Measurements from ENCODE around the gene MAPK8IP3.

Gene MAPK8IP3

DNA sequence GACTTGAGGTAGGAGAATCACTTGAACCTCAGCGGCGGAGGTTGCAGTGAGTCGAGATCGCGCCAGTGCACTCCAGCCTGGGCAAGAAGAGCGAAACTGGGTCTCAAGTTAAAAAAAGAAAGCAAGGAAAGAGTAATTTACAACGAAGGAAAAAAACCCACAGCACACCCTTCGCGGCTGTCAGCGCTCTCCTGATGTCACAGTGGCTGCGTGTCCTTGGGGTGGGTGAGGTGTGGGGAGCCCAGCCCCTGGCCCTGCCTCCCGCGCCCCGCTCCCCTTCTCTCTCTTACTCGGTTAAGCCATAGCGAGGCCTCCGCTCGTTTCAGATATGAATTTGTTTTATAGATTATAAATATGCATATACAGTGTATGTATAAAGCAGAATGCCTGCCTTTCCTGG lies 28.7 kb upstream of the MAPK8IP3 start:
- no peak for DNase-seq (ENCODE audit: low read depth in 1 of 2, low spot score in 1 of 2)

GRCh38 chr16:1677942-1678499 lies 28.0 kb upstream of the MAPK8IP3 start, which contains the start of gene JPT2:
Gene JPT2 (plus strand): TSS chr16:1678279. CDS start chr16:1678313, 34 bp downstream.
- peak; percentile 90 to 93 for DNase-seq (ENCODE audit: low read depth in 1 of 2, low spot score in 1 of 2)

DNA sequence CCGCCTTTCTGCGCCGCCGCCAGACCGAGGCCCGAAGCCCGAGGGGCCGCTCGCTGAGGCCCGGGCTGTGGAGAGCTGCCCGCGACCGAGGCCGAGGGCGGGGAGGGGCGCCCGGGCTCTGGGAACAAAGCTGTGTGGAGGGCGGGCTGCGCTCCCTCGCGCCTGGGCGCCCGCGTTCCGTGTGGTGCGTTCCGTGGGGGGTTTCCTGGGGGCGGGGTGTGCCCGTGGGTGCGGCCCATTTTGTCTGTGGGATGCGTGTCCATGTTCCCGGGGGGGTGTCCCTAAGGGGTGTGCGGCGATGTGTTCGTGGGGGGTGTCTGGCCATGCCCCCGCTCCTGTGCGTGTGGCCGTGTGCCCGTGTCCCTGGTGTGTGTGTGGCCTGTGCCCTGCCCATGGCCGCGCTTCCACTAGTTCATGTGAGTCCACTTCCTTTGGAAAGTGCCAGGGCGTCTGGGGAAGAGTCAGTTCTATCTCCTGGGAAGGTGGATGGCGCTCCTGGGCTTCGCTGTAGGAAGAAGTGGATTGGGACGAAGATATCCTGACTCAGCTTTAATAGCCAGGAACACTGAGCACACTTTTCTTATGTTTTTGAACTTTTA lies 27.4 kb upstream of the MAPK8IP3 start:
- DNase-seq (ENCODE audit: low read depth in 1 of 2, low spot score in 1 of 2), result peak; percentile 22 to 38

DNA sequence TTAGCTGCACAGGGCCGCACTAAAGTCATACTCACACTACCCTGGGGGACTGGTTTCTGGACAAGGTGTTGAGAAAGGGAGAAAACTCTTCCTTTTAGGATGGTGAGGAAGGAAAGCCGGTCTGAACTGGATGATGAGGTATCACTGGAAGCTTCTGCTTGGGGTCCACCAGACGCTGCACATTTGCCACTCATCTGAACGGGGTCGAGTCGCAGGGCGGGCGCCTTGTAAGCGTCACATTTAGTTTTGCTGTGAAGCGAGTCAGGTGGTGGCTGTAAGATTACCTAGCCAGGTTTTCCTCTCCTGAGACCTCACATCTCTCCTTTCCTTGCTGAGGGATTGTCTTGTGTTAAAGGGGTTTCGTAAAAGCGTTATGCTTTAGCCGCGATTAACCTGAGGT lies 25.6 kb upstream of the MAPK8IP3 start:
- no peak for DNase-seq (ENCODE audit: low read depth in 1 of 2, low spot score in 1 of 2)

DNA sequence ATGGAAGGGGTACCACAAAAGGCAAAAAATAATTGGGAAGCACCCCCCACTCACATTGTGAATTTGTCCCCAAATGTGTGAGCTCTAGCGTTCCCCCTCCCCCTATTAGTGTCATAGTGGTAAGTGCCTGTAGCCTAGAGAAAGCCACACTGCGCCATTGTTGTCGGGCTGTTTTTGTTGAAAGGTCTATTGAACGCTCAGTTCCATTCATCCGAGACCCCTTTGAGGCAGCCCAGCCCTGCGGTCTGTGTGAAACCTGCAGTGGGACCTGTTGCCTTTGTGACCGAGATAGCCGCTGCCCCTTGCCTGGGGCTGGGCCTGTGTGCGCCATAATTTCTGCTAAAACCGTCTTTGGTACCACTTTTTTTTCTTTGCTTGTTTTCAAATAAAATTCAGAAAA lies 25.0 kb upstream of the MAPK8IP3 start:
- DNase-seq (ENCODE audit: low read depth in 1 of 2, low spot score in 1 of 2), result no peak

GRCh38 chr16:1687427-1688316 lies 18.3 kb upstream of the MAPK8IP3 start:
- DNase-seq (ENCODE audit: low read depth in 1 of 2, low spot score in 1 of 2), result no peak

GRCh38 chr16:1688807-1689560 lies 17.0 kb upstream of the MAPK8IP3 start:
- DNase-seq (ENCODE audit: low read depth in 1 of 2, low spot score in 1 of 2), result no peak

- DNase-seq (ENCODE audit: low read depth in 1 of 2, low spot score in 1 of 2), result no peak
Observed at GRCh38 chr16:1689853-1690252, 16.1 kb upstream of the MAPK8IP3 start.

DNA sequence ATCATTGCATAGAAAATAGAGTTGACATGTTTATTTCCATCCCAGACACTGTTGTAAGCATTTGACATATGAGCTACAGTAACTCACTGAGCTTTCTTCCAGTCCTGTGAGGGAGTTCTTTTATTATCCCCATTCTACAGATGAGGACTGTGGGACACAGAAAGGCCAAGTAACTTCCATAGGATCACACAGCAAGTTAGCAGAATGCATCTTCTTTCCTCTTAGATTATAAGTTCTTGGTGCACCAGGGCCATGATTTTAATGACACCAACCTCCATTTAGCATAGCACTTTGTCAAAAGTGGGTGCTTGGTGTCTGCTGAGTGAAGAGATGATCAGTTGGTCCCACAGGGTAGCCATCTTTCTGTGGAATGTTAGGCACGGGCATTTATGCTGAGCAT lies 15.2 kb upstream of the MAPK8IP3 start:
- no peak for DNase-seq (ENCODE audit: low read depth in 1 of 2, low spot score in 1 of 2)

GRCh38 chr16:1691276-1691675 lies 14.7 kb upstream of the MAPK8IP3 start:
- no peak for DNase-seq (ENCODE audit: low read depth in 1 of 2, low spot score in 1 of 2)

- DNase-seq (ENCODE audit: low read depth in 1 of 2, low spot score in 1 of 2), result no peak
Observed at GRCh38 chr16:1691956-1692355, 14.0 kb upstream of the MAPK8IP3 start.

- DNase-seq (ENCODE audit: low read depth in 1 of 2, low spot score in 1 of 2), result no peak
Observed at GRCh38 chr16:1696863-1697262, 9.1 kb upstream of the MAPK8IP3 start.

DNA sequence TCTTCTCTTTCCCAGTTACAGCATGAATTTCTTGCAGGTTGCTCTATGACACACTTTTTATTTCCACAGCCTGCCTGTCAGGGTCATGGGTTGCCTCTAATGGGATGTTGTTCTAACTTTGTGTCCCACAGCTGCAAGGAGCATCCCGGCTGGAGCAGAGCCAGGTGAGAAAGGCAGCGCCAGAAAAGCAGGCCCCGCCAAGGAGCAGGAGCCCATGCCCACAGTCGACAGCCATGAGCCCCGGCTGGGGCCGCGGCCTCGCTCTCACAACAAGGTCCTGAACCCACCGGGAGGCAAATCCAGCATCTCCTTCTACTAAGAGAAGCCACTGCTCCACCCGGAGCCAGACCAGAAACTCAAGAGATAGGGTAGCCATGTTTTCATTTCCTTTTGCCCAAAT lies 7.3 kb upstream of the MAPK8IP3 start:
- DNase-seq (ENCODE audit: low read depth in 1 of 2, low spot score in 1 of 2), result no peak

GRCh38 chr16:1700246-1700645 lies 5.7 kb upstream of the MAPK8IP3 start:
- no peak for DNase-seq (ENCODE audit: low read depth in 1 of 2, low spot score in 1 of 2)

DNA sequence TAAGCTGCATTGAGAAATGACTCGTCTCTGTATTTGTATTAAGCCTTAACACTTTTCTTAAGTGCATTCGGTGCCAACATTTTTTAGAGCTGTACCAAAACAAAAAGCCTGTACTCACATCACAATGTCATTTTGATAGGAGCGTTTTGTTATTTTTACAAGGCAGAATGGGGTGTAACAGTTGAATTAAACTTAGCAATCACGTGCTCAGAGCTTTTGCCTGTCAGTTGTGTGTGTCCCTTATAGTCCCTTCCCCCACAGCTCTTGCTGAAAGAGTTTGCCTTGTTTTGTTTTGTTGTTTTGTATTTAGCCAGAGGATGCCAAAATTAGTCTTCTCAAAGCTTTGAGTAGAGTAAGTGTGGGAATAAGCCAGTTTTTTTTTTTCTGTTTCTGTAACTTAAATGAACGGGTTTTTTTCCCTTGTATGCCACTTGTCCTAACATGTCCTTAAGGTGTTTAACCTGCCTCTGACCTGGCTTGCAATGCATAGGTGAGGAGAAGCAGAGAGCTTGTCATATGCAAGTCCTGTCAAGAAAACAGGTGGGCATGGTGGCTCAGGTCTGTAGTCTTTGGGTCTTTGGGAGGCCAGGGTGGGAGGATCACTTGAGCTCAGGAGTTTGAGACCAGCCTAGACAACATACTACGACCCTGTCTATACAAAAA lies 4.6 kb upstream of the MAPK8IP3 start:
- DNase-seq (ENCODE audit: low read depth in 1 of 2, low spot score in 1 of 2), result no peak

DNA sequence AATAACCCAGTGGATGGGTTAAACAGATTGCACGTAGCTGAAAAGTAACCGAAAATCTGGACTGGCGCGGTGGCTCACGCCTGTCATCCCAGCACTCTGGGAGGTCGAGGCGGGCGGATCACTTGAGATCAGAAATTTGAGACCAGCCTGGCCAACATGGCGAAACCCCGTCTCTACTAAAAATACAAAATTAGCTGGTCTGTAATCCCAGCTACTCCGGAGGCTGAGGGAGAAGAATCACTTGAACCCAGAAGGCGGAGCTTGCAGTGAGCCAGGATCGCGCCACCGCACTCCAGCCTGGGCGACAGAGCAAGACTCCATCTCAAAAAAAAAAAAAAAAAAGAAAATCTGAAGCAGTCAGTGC lies 689 bp upstream of the MAPK8IP3 start:
- peak; percentile 5 to 7 for DNase-seq (ENCODE audit: low read depth in 1 of 2, low spot score in 1 of 2)

- DNase-seq (ENCODE audit: low read depth in 1 of 2, low spot score in 1 of 2), result peak in 1 of 2 donors; percentile 37
Observed at GRCh38 chr16:1706386-1707192, 594 bp downstream of the MAPK8IP3 start.

DNA sequence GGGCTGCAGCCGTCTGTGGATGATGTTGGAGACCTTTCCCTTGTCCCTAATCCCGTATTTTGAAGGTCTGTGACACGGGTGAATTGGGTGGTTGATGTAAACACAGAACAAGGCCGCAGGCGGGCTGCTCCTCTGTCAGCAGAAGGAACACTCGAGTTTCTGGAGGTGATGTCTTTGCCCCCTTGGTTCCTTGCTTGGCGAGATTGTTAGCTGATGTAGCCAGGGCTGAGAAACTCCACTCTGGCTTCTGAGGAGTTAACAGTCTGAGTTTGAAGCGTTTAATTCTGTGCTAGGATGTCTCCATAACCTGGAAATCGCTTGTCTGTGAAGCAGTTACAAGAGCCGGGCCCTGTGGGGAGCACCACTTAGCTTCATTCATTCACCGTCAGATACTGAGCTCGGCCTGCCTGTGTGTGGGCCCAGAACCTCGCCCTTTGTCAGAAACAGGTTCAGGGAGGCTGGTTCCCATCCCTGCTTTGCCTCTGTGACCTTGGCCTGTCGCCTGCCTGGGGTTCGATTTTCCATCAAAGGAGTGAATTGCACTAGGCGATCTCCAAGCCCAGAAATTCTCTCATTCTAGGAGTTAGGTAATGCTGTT lies 1.3 kb downstream of the MAPK8IP3 start:
- DNase-seq (ENCODE audit: low read depth in 1 of 2, low spot score in 1 of 2), result no peak

- no peak for DNase-seq (ENCODE audit: low read depth in 1 of 2, low spot score in 1 of 2)
Observed at GRCh38 chr16:1708083-1708767, 2.2 kb downstream of the MAPK8IP3 start.
